Stomach (tissue), 9 donors: ENCODE results near the gene TTYH3. TPM values are rescaled to one million over a fixed set of nuclear protein-coding genes. Genes with fewer than 3 reads are reported as not detected.

Source experiments
- DNase-seq, 2 donors: peaks; one replicate each; pipeline versions ENCODE4 v3.0.0 to v3.0.0-alpha.2; 2013 to 2019
- H3K27ac ChIP-seq, 5 donors: fragments of 200-600 bp in 4 of 5; sonication (generic) in 4 of 5; one replicate each; pipeline ENCODE4 v1.5.1; 2013 to 2019; ENCODE audit warnings: mild to moderate bottlenecking in 1 of 5, moderate library complexity in 1 of 5
- H3K27me3 ChIP-seq, 3 donors: fragments of 200-600 bp; sonication (generic); one replicate each; pipeline ENCODE4 v1.5.1; 2017 to 2019; ENCODE audit warnings: mixed run types in 1 of 3
- H3K36me3 ChIP-seq, 4 donors: fragments of 200-600 bp; sonication (generic); 1 replicate in 3 of 4; 2 replicates in 1 of 4; pipeline ENCODE4 v1.5.1; 2016 to 2019
- H3K4me1 ChIP-seq, 4 donors: fragments of 200-600 bp; sonication (generic); one replicate each; pipeline ENCODE4 v1.5.1; 2016 to 2019
- H3K4me3 ChIP-seq, 4 donors: fragments of 200-600 bp; sonication (generic) in 3 of 4; one replicate each; pipeline ENCODE4 v1.5.1; 2016 to 2019; ENCODE audit warnings: mild to moderate bottlenecking in 1 of 4
- H3K9me3 ChIP-seq, 4 donors: fragments of 200-600 bp; sonication (generic); one replicate each; pipeline ENCODE4 v1.5.1; 2016 to 2019
- CTCF ChIP-seq, 7 experiments: fragments of 450-650 bp in 4 of 7; fragments of 200-600 bp in 3 of 7; sonication (generic) in 3 of 7; IDR thresholded peaks; one replicate each; pipeline ENCODE4 v1.5.1; 2016 to 2019; ENCODE audit warnings: antibody characterized with exemption in 7 of 7, control low read depth in 2 of 7, mild to moderate bottlenecking in 1 of 7
- EP300 ChIP-seq: sonication (generic); formaldehyde crosslinking; IDR thresholded peaks from one replicate; pipeline ENCODE4 v1.6.1; 2017; ENCODE audit warnings: antibody characterized with exemption
- POLR2A ChIP-seq, 4 donors: fragments of 450-650 bp; IDR thresholded peaks; one replicate each; pipeline ENCODE4 v1.6.1; 2016; ENCODE audit warnings: antibody characterized with exemption in 4 of 4, control low read depth in 2 of 4, mild to moderate bottlenecking in 1 of 4, moderate library complexity in 1 of 4
- POLR2AphosphoS5 ChIP-seq, 3 donors: sonication (generic); formaldehyde crosslinking; IDR thresholded peaks; one replicate each; pipeline ENCODE4 v1.6.1; 2016; ENCODE audit warnings: antibody characterized with exemption in 3 of 3
- WGBS, 5 donors: extraction: QIAGEN DNeasy Blood & Tissue Kit in 3 of 5; methylation state at CpG; one replicate each; pipeline versions ENCODE4 v1.1.5 to v1.1.7; 2013 to 2018; 5-methylcytosine and 5-hydroxymethylcytosine counted together
- intact Hi-C: fragments of 100-400 bp; cut with DNase I; formaldehyde crosslinking; loops from one replicate; pipeline ENCODE4 v1.15.1; 2023; ENCODE audit warnings: low total_unique reads
- polyA plus RNA-seq, 3 donors: library from polyadenylated mRNA; stranded (reverse); fragments of 200-250 nt; gene quantifications; one replicate each; pipeline ENCODE4 v1.2.3, GENCODE V29; 2013
- total RNA-seq, 5 donors: library from RNA; depleted of rRNA; stranded (reverse); fragments of >200 nt; gene quantifications; one replicate each; pipeline versions ENCODE4 v1.1.0 to v1.2.3, GENCODE V29; 2014 to 2016
- donor health status: healthy with polysubstance abuse.
- donor health status: Bipolar disorder and iron deficiency.
- donor health status: healthy.

The TTYH3 gene
- total and polyA plus RNA-seq, 8 donors, result 4.1 to 79.1 (median 16.2) TPM

- TF ChIP-seq CTCF (IDR thresholded peaks at IDR 0.05) (no peak), EP300 (no peak), POLR2A (IDR thresholded peaks at IDR 0.05) (no peak), POLR2AphosphoS5 (IDR thresholded peaks at IDR 0.05) (no peak)
- H3K4me3 ChIP-seq, result no peak overlapping the region
- no peaks in the 10 kb centered on the region for H3K9me3 ChIP-seq
- no peaks in the 10 kb centered on the region for H3K27me3 ChIP-seq
- no peaks in the 10 kb centered on the region for H3K36me3 ChIP-seq
- 55 to 77% (median 71%) methylated on average over 9 of the region's 9 CpGs for WGBS, 5 donors
- peaks cover 31 to 70% (median 50%) of the 10 kb centered on the region in 4 donors for H3K4me1 ChIP-seq
- intact Hi-C loops, result no loop called here
- H3K27ac ChIP-seq, result no peak overlapping the region
- DNase-seq, result no peak
Measured at GRCh38 chr7:2619116-2619515, 12.7 kb upstream of the TTYH3 start.

GRCh38 chr7:2621061-2621828 is 10.5 kb upstream of the TTYH3 start:
- Histone ChIP-seq H3K4me1 (peaks cover 31 to 60% (median 44%) of the 10 kb centered on the region in 4 donors), H3K9me3 (no peaks in the 10 kb centered on the region), H3K27me3 (no peaks in the 10 kb centered on the region), H3K4me3 (no peak overlapping the region), H3K27ac (peak overlapping the region in 1 of 5 donors; percentile 25), H3K36me3 (no peaks in the 10 kb centered on the region)
- 25 to 52% (median 32%) methylated on average over 23 of the region's 23 CpGs for WGBS, 5 donors
- DNase-seq, result peak; percentile 64 to 89
- TF ChIP-seq POLR2A (IDR thresholded peaks at IDR 0.05) (no peak), EP300 (no peak), POLR2AphosphoS5 (IDR thresholded peaks at IDR 0.05) (no peak), CTCF (IDR thresholded peaks at IDR 0.05) (no peak)
- intact Hi-C loops, result no loop called here

- intact Hi-C loops, result no loop called here
- Histone ChIP-seq H3K27me3 (no peaks in the 10 kb centered on the region), H3K4me3 (no peak overlapping the region), H3K27ac (peak overlapping the region in 1 of 5 donors; percentile 25), H3K9me3 (no peaks in the 10 kb centered on the region), H3K36me3 (no peaks in the 10 kb centered on the region), H3K4me1 (peaks cover 26 to 60% (median 37%) of the 10 kb centered on the region in 4 donors)
- TF ChIP-seq CTCF (IDR thresholded peaks at IDR 0.05) (no peak), POLR2AphosphoS5 (IDR thresholded peaks at IDR 0.05) (no peak), EP300 (no peak), POLR2A (IDR thresholded peaks at IDR 0.05) (no peak)
- 39 to 54% (median 49%) methylated on average over 8 to 12 of the region's 12 CpGs for WGBS, 5 donors
- peak in 1 of 2 donors; percentile 96 for DNase-seq
Measured at GRCh38 chr7:2621948-2622640, 9.7 kb upstream of the TTYH3 start.

GRCh38 chr7:2622869-2623697 is 8.7 kb upstream of the TTYH3 start:
- intact Hi-C loops, result no loop called here
- WGBS, 5 donors, result 52 to 64% (median 55%) methylated on average over 15 to 19 of the region's 19 CpGs
- no peaks in the 10 kb centered on the region for H3K9me3 ChIP-seq
- H3K4me1 ChIP-seq, result peaks cover 22 to 51% (median 35%) of the 10 kb centered on the region in 4 donors
- no peaks in the 10 kb centered on the region for H3K36me3 ChIP-seq
- H3K27ac ChIP-seq, result no peak overlapping the region
- TF ChIP-seq POLR2A (IDR thresholded peaks at IDR 0.05) (no peak), EP300 (no peak), CTCF (IDR thresholded peaks at IDR 0.05) (no peak), POLR2AphosphoS5 (IDR thresholded peaks at IDR 0.05) (no peak)
- H3K4me3 ChIP-seq, result no peak overlapping the region
- DNase-seq, result no peak
- no peaks in the 10 kb centered on the region for H3K27me3 ChIP-seq
